Peyer's patch (tissue), 4 donors: ENCODE results near the gene DHRS1.

ENCODE experiments used
- POLR2A ChIP-seq, 2 donors: fragments of 450-650 bp; IDR thresholded peaks; one replicate each; pipeline ENCODE4 v1.5.1; 2017; ENCODE audit warnings: antibody characterized with exemption in 2 of 2, mild to moderate bottlenecking in 2 of 2, moderate library complexity in 2 of 2
- TF ChIP-seq, protein P1 (sequence below), 6 experiments: fragments of 450-650 bp in 4 of 6; fragments of 200-600 bp in 2 of 6; sonication (generic) in 1 of 6; IDR thresholded peaks; one replicate each; pipeline ENCODE4 v1.5.1; 2017 to 2019; ENCODE audit warnings: antibody characterized with exemption in 6 of 6, mild to moderate bottlenecking in 3 of 6, moderate library complexity in 1 of 6

DNA sequence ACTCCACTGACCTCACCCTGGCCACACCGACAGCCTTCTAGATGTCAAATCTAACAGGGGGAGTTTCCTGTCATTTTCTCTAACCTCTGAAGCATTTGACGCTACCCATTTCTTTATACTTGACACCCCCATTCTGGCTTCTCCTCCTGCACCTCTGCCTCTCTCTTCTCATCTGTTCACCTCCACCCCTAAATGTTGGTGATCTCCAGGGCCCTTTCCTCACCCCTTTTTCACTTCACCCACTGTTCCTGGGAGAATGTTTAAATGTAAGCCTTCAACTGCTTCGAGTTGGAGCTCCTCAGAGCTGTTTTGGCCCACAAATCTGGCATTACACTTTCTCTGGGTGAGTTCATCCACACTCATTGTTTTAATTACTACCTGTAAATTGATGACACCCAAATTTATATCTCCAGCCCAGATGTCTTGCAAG is 27.7 kb downstream of the DHRS1 start:
- TF ChIP-seq, protein P1, sequence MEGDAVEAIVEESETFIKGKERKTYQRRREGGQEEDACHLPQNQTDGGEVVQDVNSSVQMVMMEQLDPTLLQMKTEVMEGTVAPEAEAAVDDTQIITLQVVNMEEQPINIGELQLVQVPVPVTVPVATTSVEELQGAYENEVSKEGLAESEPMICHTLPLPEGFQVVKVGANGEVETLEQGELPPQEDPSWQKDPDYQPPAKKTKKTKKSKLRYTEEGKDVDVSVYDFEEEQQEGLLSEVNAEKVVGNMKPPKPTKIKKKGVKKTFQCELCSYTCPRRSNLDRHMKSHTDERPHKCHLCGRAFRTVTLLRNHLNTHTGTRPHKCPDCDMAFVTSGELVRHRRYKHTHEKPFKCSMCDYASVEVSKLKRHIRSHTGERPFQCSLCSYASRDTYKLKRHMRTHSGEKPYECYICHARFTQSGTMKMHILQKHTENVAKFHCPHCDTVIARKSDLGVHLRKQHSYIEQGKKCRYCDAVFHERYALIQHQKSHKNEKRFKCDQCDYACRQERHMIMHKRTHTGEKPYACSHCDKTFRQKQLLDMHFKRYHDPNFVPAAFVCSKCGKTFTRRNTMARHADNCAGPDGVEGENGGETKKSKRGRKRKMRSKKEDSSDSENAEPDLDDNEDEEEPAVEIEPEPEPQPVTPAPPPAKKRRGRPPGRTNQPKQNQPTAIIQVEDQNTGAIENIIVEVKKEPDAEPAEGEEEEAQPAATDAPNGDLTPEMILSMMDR (IDR thresholded peaks at IDR 0.05), result no peak
- no peak for TF ChIP-seq POLR2A (IDR thresholded peaks at IDR 0.05)
